Measurements from ENCODE around the gene MYD88. TPM values are rescaled to one million over a fixed set of nuclear protein-coding genes. Genes with fewer than 3 reads are reported as not detected.
A peak's percentile ranks its signal among the peaks of the same experiment; 100 is the strongest.
"Not testable (repeated sequence)": the region's sequence is repeated elsewhere in the genome, so short reads cannot be mapped to it uniquely, and the experiment has no call there.

Gene MYD88
- total RNA-seq, 2 experiments from 2014 or later: 72.5 to 78.6 TPM

- H3K27ac Mint-ChIP-seq; ATAC-seq; POLR2A ChIA-PET; H3K36me3 Mint-ChIP-seq (ENCODE audit: low read depth); H3K4me3 Mint-ChIP-seq; CTCF ChIA-PET; DNase-seq; H3K27me3 Mint-ChIP-seq (ENCODE audit: low read depth); H3K9me3 Mint-ChIP-seq (ENCODE audit: insufficient read depth): not testable (repeated sequence)
- H3K4me1 Mint-ChIP-seq (ENCODE audit: low read depth): peaks cover 17% of the 10 kb centered on the region
Observed at GRCh38 chr3:38160704-38161103, 22.2 kb downstream of the MYD88 start.

GRCh38 chr3:38163117-38163840 is 24.8 kb downstream of the MYD88 start:
- POLR2A ChIA-PET: interaction anchor here (2.4 to 5.5 kb wide), 3 partner anchors 10 to 24 kb away, joined by 12 to 153 read pairs (median 57); partner anchors contain the start of genes ACAA1 and MYD88
- CTCF ChIA-PET: interaction anchor here (0.7 to 4.0 kb wide), 21 partner anchors 9 to 837 kb away, joined by 3 to 50 read pairs (median 5); partner anchors contain the start of genes ACAA1 and MYD88
- H3K36me3 Mint-ChIP-seq (ENCODE audit: low read depth): peaks cover 21% of the 10 kb centered on the region
- ATAC-seq: no peak
- H3K4me1 Mint-ChIP-seq (ENCODE audit: low read depth): peaks cover 36% of the 10 kb centered on the region
- peaks cover 2% of the 10 kb centered on the region for H3K27me3 Mint-ChIP-seq (ENCODE audit: low read depth)
- peak overlapping the region; percentile 100 for H3K27ac Mint-ChIP-seq
- peak; percentile 50 for DNase-seq
- H3K4me3 Mint-ChIP-seq: peak overlapping the region; percentile 86
- no peaks in the 10 kb centered on the region for H3K9me3 Mint-ChIP-seq (ENCODE audit: insufficient read depth)

- CTCF ChIA-PET: interaction anchor here (0.7 to 4.0 kb wide), 30 partner anchors 8 to 836 kb away, joined by 3 to 50 read pairs (median 4); partner anchors contain the start of genes ACAA1, EXOG, MYD88 and XYLB
- H3K27ac Mint-ChIP-seq: peak overlapping the region; percentile 100
- ATAC-seq (no peak), DNase-seq (no peak)
- peaks cover 43% of the 10 kb centered on the region for H3K4me1 Mint-ChIP-seq (ENCODE audit: low read depth)
- H3K27me3 Mint-ChIP-seq (ENCODE audit: low read depth): peaks cover 2% of the 10 kb centered on the region
- H3K4me3 Mint-ChIP-seq: peak overlapping the region; percentile 86
- no peaks in the 10 kb centered on the region for H3K9me3 Mint-ChIP-seq (ENCODE audit: insufficient read depth)
- POLR2A ChIA-PET: interaction anchor here (0.6 to 5.5 kb wide), 14 partner anchors 9 to 1184 kb away, joined by 3 to 153 read pairs (median 8); partner anchors contain the start of genes ACAA1, DLEC1, MYD88 and XYLB
- peaks cover 21% of the 10 kb centered on the region for H3K36me3 Mint-ChIP-seq (ENCODE audit: low read depth)
Observed at GRCh38 chr3:38163841-38164642, 25.6 kb downstream of the MYD88 start.

GRCh38 chr3:38164643-38164951 is 26.1 kb downstream of the MYD88 start:
- no peaks in the 10 kb centered on the region for H3K9me3 Mint-ChIP-seq (ENCODE audit: insufficient read depth)
- peaks cover 24% of the 10 kb centered on the region for H3K36me3 Mint-ChIP-seq (ENCODE audit: low read depth)
- CTCF ChIA-PET: interaction anchor here (0.7 to 4.0 kb wide), 21 partner anchors 8 to 487 kb away, joined by 3 to 50 read pairs (median 5); partner anchors contain the start of genes ACAA1, EXOG, MYD88 and XYLB
- peaks cover 2% of the 10 kb centered on the region for H3K27me3 Mint-ChIP-seq (ENCODE audit: low read depth)
- POLR2A ChIA-PET: interaction anchor here (0.6 to 5.5 kb wide), 17 partner anchors 9 to 1183 kb away, joined by 3 to 153 read pairs (median 7); partner anchors contain the start of genes ACAA1, DLEC1, EXOG and MYD88
- peaks cover 46% of the 10 kb centered on the region for H3K4me1 Mint-ChIP-seq (ENCODE audit: low read depth)
- peak; percentile 42 for ATAC-seq
- H3K4me3 Mint-ChIP-seq: peak overlapping the region; percentile 86
- no peak for DNase-seq
- H3K27ac Mint-ChIP-seq: peak overlapping the region; percentile 100

GRCh38 chr3:38164952-38165721 is 26.7 kb downstream of the MYD88 start, which contains the start of gene OXSR1:
OXSR1 (plus strand) TSS chr3:38165537; CDS start chr3:38165877, 340 bp downstream.
- H3K4me1 Mint-ChIP-seq (ENCODE audit: low read depth): peaks cover 46% of the 10 kb centered on the region
- H3K27me3 Mint-ChIP-seq (ENCODE audit: low read depth): no peaks in the 10 kb centered on the region

GRCh38 chr3:38165722-38166387 is 27.4 kb downstream of the MYD88 start:
- Mint-ChIP-seq H3K27me3 (ENCODE audit: low read depth) (no peaks in the 10 kb centered on the region), H3K9me3 (ENCODE audit: insufficient read depth) (no peaks in the 10 kb centered on the region), H3K4me1 (ENCODE audit: low read depth) (peaks cover 49% of the 10 kb centered on the region), H3K27ac (peak overlapping the region; percentile 100), H3K4me3 (peak overlapping the region; percentile 86), H3K36me3 (ENCODE audit: low read depth) (peaks cover 31% of the 10 kb centered on the region)
- ATAC-seq (peak; percentile 2), DNase-seq (no peak)
- CTCF ChIA-PET: interaction anchor here (1.7 to 4.0 kb wide), 6 partner anchors 13 to 37 kb away, joined by 4 to 50 read pairs (median 18); partner anchors contain the start of genes ACAA1 and MYD88
- POLR2A ChIA-PET: interaction anchor here (0.8 to 5.5 kb wide), 14 partner anchors 8 to 331 kb away, joined by 3 to 153 read pairs (median 8); partner anchors contain the start of genes ACAA1, DLEC1, EXOG and MYD88

More at GRCh38 chr3:38164952-38165721, 26.7 kb downstream of the MYD88 start, which contains the start of gene OXSR1:
- ChIA-PET CTCF (interaction anchor here (0.7 to 4.0 kb wide), 20 partner anchors 7 to 486 kb away, joined by 3 to 50 read pairs (median 5); partner anchors contain the start of genes ACAA1, EXOG, MYD88 and XYLB), POLR2A (interaction anchor here (0.6 to 5.5 kb wide), 21 partner anchors 8 to 1183 kb away, joined by 3 to 153 read pairs (median 5); partner anchors contain the start of genes ACAA1, DLEC1, EXOG and MYD88)
- Mint-ChIP-seq H3K9me3 (ENCODE audit: insufficient read depth) (no peaks in the 10 kb centered on the region), H3K27ac (peak within 1 kb of the TSS; percentile 100), H3K36me3 (ENCODE audit: low read depth) (peaks cover 24% of the 10 kb centered on the region), H3K4me3 (peak within 1 kb of the TSS; percentile 86)
- DNase-seq: peak; percentile 99
- ATAC-seq: peak; percentile 93

- CTCF ChIA-PET: no interaction called here
- Mint-ChIP-seq H3K27me3 (ENCODE audit: low read depth) (no peaks in the 10 kb centered on the region), H3K27ac (no peak overlapping the region), H3K9me3 (ENCODE audit: insufficient read depth) (no peaks in the 10 kb centered on the region), H3K4me1 (ENCODE audit: low read depth) (peaks cover 61% of the 10 kb centered on the region), H3K4me3 (peak overlapping the region; percentile 86), H3K36me3 (ENCODE audit: low read depth) (peaks cover 31% of the 10 kb centered on the region)
- POLR2A ChIA-PET: interaction anchor here (5.5 kb wide), 1 partner anchor 28 kb away, joined by 153 read pairs; the partner anchor contains the start of genes ACAA1 and MYD88
- DNase-seq (no peak), ATAC-seq (no peak)
Observed at GRCh38 chr3:38167591-38167990, 29.1 kb downstream of the MYD88 start.

GRCh38 chr3:38168151-38169026 is 29.9 kb downstream of the MYD88 start:
- no peaks in the 10 kb centered on the region for H3K9me3 Mint-ChIP-seq (ENCODE audit: insufficient read depth)
- ChIA-PET CTCF (no interaction called here), POLR2A (no interaction called here)
- H3K4me1 Mint-ChIP-seq (ENCODE audit: low read depth): peaks cover 62% of the 10 kb centered on the region
- H3K27ac Mint-ChIP-seq: no peak overlapping the region
- H3K27me3 Mint-ChIP-seq (ENCODE audit: low read depth): no peaks in the 10 kb centered on the region
- DNase-seq (no peak), ATAC-seq (no peak)
- H3K36me3 Mint-ChIP-seq (ENCODE audit: low read depth): peaks cover 31% of the 10 kb centered on the region
- H3K4me3 Mint-ChIP-seq: no peak overlapping the region

GRCh38 chr3:38169027-38169317 is 30.5 kb downstream of the MYD88 start:
- H3K4me3 Mint-ChIP-seq: no peak overlapping the region

GRCh38 chr3:38170722-38171121 is 32.3 kb downstream of the MYD88 start:
- Mint-ChIP-seq H3K27ac (no peak overlapping the region), H3K27me3 (ENCODE audit: low read depth) (no peaks in the 10 kb centered on the region), H3K4me1 (ENCODE audit: low read depth) (peaks cover 65% of the 10 kb centered on the region), H3K4me3 (no peak overlapping the region), H3K36me3 (ENCODE audit: low read depth) (peaks cover 27% of the 10 kb centered on the region), H3K9me3 (ENCODE audit: insufficient read depth) (no peaks in the 10 kb centered on the region)
- POLR2A ChIA-PET: interaction anchor here (1.3 kb wide), 1 partner anchor 29 kb away, joined by 3 read pairs; no protein-coding TSS in a partner anchor
- ATAC-seq: no peak
- CTCF ChIA-PET: interaction anchor here (1.4 kb wide), 1 partner anchor 14 kb away, joined by 3 read pairs; no protein-coding TSS in a partner anchor
- no peak for DNase-seq

More at GRCh38 chr3:38169027-38169317, 30.5 kb downstream of the MYD88 start:
- DNase-seq (no peak), ATAC-seq (no peak)
- Mint-ChIP-seq H3K9me3 (ENCODE audit: insufficient read depth) (no peaks in the 10 kb centered on the region), H3K27me3 (ENCODE audit: low read depth) (no peaks in the 10 kb centered on the region), H3K36me3 (ENCODE audit: low read depth) (peaks cover 31% of the 10 kb centered on the region), H3K27ac (no peak overlapping the region), H3K4me1 (ENCODE audit: low read depth) (peaks cover 62% of the 10 kb centered on the region)
- ChIA-PET POLR2A (no interaction called here), CTCF (no interaction called here)

Data from activated CD8-positive, alpha-beta T cell treated with anti-CD3 and anti-CD28 coated beads, Interleukin-2, amount 10 ng/mL, durations not matched to agents 7 days and 5 days (primary cell).